GM12892 (cell line): ENCODE data around the gene FBXL7.

Source experiments
- POLR2AphosphoS5 ChIP-seq: IDR thresholded peaks from 2 replicates; pipeline ENCODE4 v1.6.1; 2011; ENCODE audit warnings: low read depth, low read length, control low read depth
- TAF1 ChIP-seq: IDR thresholded peaks from 2 replicates; pipeline ENCODE4 v1.6.1; 2011; ENCODE audit warnings: low read depth, mild to moderate bottlenecking, control low read depth, low read length, borderline replicate concordance

GRCh38 chr5:15506897-15507296 is 6.9 kb downstream of the FBXL7 start:
- TF ChIP-seq POLR2AphosphoS5: no peak
- no peak for TF ChIP-seq TAF1
